ENCODE measurements around the gene GALK1.
"Not testable (repeated sequence)": the region's sequence is repeated elsewhere in the genome, so short reads cannot be mapped to it uniquely, and the experiment has no call there.

GALK1 gene

DNA sequence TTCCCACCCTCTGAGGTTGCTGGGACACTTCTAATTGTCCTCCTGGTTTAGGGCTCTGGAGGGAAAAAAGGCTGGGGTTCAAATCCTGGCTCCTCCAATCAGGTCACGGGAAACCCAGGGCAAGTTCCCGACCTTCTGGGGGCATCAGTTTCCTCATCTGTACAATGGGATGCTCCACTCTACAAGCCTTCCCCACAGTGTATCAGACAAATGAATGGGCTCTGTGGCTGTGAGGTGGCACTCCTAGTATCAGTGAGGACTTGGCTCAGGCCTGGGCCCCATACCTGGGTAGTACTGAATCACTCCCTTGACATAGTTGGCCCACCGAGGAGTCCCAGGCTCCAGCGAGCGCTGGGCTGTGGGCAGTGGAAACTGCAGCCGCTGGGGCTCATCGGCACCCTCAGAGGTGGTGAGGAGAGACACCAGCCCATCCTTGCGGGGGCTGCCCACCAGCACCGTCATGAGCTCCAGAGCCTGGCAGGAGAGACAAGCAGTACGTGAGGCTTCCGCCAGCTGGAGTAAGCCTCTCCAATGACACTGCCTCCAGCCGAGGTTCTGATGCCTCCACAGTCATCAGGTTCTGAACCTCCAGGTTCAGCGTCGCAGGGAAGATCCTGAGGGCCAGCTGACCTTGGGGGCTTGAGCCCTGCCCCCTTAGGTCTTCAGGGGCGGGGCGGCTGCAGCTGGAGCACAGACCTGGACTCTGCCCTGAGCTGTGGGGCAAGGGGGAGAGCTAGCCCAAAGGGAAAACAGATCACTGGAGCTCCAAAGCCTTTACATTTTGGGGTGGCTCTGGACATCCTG lies 1.2 kb downstream of the GALK1 start:
- DNase-seq, result no peak

DNA sequence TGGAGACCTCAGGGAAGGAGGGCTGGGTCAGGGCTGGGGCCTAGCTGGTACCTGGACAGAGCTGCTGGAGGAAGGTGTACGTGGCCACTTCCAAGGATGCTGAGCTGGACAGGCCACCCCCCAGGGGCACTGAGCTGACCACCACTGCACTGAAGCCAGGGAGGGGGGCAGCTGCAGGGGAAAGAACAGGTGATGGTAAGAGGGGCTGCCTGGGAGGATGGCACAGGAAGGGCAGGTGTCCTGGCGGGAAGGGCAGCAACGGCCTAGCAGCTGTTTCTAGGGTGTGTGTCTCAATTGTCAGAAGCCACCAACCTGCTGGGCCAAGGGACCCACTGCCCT lies 1.8 kb downstream of the GALK1 start:
- DNase-seq, result no peak

DNA sequence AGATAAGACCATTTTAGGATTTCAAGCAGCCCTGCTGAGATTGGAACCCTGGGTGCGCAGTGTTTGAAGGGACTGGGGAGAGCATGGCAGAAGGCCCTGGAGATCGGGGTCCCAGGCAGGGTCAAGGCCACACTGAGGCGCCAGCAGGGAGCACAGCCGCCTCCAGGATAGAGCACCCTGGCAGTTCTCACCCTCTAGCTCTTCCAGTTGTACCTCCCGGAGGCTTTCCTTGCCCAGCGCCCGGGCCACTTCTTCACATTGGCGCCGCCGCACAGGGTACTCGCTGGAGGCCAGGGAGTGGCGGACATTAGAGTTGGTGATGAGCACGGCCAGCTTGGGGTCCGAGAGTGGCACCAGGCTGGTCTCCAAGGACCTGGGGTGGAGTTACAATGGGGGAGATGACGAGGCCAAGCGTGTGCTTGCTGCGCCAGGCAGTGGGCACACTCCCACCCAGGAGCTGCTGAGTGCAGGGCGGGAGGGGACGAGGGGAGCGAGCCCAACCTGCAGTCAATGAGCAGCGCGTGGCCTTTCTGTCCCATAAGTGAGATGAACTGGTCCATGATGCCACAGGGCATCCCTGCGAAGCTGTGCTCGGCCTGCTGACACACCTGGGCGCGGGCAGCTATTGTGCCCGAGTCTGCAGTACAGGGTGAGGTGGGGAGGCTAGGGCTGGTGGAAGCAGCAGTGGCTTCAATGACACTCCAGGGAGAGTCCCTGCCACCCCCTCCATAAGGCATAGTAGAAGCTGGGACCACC lies 2.3 kb downstream of the GALK1 start:
- no peak for DNase-seq

DNA sequence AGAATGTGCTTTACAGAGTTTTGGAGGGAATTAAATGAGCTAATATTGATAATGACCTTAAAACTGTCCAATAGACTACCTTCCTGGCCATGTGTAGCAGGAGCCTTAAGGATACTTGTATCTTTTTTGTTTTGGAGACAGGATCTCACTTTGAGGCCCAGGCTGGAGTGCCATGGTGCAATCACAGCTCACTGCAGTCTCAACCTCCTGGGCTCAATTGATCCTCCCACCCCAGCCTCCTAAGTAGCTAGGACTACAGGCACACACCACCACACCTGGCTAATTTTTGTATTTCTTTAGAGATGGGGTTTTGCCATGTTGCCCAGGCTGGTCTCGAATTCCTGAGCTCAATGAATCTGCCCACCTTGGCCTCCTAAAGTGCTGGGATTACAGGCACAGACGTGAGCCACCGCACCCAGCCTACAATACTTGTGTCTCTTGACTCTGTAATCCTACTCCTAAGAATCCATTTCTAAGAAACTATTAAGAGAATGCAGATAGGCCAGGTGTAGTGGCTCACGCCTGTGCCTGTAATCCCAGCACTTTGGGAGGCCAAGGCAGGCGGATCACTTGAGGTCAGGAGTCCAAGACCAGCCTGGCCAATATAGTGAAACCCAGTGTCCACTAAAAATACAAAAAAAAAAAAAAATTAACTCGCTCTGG lies 4.9 kb downstream of the GALK1 start:
- DNase-seq, result not testable (repeated sequence)

DNA sequence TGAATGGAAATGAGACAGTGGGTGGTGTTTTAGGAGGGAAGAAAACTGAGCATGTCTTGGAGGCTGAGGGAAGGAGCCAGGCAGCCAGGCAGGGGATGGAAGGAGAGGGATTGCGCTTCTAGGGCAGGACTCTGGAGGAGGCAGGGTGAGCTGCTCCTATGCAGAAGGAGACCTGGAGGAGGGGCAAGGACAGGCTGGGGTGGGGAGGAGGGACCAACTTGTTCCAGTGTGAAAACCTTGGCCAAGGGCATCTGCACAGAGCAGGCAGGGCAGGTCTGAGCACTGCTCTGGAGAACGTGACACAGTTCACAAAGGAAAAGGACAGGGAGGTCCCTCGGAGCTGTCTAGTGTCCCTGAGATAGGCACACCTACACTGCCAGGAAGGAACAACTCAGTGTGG lies 5.5 kb downstream of the GALK1 start:
- DNase-seq, result no peak

DNA sequence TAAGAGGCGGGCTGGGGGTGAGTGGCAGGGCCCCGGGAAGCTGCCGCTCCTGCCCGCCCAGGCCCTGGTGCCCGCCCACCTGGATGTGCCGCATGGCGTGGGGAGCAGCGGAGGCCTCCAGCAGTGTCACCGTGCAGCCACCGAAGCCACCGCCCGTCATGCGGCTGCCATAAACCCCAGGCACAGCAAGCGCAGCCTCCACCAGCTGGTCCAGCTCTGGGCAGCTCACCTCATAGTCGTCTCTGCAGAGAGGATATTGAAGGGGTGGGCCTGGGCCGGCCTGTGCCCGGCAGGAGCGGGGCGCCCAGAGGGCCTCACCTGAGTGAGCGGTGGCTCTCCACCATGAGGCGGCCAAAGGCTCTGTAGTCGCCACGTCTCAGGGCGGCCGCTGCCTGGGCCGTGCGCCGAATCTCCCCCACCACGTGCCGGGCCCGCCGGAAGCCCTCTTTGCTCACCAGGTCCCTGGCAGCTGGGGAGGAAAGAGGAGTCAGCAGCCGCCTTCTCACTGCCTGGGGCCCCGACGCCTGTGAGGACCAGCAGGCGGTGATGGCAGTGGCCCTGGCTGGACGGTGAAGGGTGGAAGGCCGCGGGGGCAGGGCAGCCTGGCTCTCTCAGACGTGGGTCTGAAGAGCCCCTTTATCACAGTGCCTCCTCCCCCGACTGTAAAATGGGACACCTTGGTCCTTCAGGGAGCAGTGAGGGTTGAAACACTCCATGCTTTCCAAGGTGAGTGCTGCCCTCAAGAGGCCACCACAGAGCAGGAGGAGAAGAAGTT lies 6.7 kb downstream of the GALK1 start:
- no peak for DNase-seq

DNA sequence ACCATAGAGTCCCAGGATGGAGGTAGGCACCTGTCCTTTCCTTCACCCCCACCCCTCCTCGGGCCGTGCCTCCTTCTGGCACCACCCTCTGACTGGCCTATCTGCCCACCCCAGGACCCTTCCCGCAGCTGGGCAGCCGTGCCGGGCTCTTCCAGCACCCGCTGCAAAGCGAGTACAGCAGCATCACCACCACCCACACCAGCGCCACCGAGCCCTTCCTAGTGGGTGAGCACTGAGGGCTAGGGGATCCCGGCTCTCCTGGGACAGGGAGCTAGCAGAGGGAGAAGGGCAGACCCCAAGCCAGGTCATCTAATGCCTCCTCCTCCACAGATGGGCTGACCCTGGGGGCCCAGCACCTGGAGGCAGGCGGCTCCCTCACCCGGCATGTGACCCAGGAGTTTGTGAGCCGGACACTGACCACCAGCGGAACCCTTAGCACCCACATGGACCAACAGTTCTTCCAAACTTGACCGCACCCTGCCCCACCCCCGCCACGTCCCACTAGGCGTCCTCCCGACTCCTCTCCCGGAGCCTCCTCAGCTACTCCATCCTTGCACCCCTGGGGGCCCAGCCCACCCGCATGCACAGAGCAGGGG lies 7.8 kb downstream of the GALK1 start:
- no peak for DNase-seq

DNA sequence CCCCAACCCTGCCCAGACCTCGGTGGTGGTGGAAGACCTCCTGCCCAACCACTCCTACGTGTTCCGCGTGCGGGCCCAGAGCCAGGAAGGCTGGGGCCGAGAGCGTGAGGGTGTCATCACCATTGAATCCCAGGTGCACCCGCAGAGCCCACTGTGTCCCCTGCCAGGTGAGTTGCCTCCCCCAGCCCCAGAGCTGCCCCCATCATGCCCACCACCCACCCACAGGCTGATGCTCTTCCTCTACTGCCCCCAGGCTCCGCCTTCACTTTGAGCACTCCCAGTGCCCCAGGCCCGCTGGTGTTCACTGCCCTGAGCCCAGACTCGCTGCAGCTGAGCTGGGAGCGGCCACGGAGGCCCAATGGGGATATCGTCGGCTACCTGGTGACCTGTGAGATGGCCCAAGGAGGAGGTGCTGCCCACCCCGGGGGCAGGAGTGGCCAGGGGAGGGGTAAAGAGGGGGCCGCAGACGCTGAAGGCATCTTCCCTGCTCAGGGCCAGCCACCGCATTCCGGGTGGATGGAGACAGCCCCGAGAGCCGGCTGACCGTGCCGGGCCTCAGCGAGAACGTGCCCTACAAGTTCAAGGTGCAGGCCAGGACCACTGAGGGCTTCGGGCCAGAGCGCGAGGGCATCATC lies 8.4 kb downstream of the GALK1 start:
- no peak for DNase-seq

DNA sequence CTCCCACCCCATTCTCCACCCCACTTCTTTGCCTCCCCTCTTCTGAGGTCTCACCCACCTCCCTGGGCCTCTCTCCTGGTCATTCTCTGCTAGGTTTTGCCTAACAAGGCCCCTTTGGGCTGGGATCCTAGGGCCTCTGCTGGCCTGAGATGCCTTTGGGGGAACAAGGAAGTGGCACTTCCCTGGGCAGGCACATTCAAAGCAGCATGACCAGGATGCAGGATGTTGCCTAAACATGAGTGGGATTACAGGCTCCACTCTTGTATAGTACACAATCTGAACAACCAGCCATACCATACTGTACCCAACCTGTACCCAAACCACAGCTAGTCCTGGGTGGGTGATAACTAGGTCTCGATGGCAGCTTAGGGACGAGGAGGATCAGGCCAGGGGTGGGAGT lies 9.0 kb downstream of the GALK1 start:
- DNase-seq, result no peak

DNA sequence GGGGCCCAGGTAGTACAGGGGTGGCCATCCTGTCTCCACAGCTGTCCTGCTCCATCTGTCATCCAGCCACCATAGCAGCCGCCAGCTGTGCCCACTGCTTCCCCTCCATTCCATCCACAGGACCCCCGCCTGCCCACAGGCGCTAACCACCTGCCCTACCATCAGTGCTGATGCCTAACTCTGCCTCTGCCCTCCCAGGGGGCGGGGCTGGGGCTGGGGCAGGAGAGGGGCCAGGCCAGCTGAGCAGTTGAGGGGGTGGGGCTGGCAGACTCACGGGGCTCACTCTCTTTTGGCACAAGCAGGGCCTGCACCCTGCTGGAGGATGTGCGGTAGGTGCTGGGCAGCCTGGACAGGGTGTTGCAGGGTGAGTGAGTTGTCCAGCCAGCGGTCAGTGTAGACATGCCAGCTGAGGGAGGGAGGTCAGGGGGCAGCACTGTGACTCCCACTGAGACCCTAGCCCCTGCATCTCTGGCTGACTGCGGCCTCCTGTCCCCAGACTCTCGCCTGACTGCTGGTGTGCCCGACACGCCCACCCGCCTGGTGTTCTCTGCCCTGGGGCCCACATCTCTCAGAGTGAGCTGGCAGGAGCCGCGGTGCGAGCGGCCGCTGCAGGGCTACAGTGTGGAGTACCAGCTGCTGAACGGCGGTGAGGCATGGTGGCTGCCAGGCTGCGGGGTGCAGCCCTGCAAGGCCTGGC lies 9.6 kb downstream of the GALK1 start:
- no peak for DNase-seq

DNA sequence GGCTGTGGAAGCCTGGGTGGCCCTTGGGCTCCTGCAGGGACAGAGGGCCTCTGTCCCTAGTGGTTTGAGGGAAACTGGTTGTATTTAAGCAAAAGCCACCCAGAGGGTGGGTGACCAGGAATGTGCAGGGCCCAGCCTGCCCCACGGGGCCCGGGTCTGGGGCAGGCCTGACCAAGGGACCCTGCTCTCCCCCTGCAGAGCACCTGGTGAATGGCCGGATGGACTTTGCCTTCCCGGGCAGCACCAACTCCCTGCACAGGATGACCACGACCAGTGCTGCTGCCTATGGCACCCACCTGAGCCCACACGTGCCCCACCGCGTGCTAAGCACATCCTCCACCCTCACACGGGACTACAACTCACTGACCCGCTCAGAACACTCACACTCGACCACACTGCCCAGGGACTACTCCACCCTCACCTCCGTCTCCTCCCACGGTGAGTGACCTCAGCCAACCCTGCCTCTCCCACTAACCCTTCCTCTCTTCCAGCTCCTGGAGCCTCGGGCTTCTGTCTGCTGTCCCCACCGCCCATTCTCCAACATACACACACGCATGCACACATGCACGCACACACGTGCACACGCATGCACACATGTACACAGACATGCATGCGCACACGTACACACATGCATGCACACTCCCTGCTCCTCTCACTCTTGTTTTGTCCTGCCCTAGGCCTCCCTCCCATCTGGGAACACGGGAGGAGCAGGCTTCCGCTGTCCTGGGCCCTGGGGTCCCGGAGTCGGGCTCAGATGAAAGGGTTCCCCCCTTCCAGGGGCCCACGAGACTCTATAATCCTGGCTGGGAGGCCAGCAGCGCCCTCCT lies 10.4 kb downstream of the GALK1 start:
- DNase-seq, result no peak

DNA sequence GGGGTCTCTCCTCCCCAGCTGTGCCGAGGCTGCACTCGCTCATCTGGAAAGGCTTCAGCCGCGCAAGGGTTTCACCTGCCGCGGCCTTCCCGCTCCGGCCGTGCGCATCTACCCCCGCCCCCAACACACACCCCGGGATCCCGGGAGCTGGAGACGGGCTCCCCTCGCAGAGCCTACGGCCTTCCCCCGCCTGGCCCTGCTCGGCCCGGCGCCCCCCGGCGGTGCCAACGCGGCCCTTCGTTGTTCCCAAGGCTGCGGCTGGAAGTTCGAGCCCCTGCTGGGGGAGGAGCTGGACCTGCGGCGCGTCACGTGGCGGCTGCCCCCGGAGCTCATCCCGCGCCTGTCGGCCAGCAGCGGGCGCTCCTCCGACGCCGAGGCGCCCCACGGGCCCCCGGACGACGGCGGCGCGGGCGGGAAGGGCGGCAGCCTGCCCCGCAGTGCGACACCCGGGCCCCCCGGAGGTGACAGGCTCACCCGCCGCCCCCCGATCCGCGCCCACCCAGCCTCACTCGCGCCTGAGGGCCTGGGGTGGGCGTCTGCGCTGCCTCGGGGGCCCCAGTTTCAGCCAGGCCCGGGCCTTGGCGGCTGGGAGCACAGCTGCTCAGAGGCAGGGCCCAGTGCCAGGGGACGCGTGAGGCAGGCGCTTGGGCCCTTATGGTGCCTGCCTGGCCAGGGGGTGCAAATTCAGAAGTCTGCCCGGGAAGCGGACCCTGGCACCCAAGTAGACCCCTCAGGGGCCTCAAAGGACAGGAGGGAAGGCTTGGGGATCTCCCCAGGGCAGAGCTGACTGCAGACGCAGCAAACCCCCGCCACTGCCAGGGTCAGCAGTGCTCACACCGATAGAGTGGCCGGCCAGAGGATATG lies 11.2 kb downstream of the GALK1 start:
- peak; percentile 81 for DNase-seq

DNA sequence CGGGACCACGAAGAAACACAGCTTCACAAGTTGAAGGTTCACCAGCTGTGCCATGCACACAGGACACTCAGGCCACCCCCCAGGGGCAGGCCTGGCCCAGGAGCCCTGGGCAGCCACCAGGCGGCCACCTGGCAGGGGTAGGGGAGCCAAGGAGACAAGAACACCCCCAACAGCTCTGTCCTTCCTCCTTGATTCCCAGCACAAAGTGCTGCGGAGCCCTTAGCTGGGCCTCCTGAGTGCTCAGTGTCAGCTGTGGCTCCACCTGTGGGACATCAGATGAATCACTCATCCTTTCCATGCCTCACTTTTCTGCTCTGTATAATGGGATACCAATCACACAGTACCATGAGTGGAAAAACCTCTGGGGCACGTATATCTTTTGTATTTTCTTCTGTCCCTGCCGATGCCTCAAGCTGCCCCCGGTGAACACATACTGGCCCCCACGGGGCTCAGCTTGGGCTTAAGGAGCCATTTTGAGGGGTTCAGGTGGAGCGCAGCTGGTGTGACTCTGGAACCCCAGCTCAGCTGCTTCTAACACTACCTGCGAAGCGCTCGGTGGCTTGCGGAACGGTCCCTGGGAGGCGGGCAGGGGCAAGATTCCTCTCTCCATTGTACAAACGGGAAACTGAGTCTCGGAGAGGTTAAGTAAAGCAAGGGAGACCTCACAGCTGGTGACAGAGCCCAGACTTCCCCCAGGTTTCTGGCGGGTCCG lies 12.0 kb downstream of the GALK1 start:
- DNase-seq, result no peak

DNA sequence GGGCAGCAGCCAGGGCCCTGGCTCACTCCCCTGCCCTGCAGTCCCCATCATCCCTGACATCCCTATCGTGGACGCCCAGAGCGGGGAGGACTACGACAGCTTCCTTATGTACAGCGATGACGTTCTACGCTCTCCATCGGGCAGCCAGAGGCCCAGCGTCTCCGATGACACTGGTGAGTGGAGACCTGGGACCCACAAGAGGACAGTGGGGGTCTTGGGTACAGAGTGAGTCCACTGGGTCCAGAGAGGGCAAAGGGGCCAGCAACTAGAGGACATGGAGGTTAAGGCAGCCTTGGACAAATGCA lies 12.6 kb downstream of the GALK1 start:
- no peak for DNase-seq

DNA sequence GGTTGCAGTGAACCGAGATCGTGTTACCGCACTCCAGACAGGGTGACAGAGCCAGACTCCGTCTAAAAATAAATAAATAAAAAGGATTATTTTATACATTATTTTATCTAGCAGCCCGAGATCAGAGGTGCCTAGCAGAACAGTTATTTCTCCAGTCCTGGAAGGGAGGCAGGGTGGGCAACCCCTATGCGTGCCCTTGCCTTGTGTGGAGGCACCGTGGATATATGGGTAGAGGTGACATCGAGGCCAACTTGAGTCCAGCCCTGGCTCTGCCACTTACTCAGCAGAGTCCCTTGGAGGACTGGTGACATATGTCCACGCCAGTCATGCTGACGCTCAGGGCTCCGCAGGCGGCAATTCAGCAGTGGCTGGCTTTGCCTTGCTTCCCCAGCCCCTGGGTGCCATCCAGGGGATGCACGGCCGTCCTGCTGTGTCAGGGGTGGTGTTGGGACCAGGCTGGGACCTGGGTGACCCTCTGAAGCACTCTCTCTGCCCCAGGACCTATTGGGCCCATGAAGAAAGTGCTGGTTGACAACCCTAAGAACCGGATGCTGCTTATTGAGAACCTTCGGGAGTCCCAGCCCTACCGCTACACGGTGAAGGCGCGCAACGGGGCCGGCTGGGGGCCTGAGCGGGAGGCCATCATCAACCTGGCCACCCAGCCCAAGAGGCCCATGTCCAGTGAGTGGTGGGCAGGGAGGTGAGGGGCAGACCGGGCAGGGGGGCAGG lies 13.2 kb downstream of the GALK1 start:
- DNase-seq, result no peak

DNA sequence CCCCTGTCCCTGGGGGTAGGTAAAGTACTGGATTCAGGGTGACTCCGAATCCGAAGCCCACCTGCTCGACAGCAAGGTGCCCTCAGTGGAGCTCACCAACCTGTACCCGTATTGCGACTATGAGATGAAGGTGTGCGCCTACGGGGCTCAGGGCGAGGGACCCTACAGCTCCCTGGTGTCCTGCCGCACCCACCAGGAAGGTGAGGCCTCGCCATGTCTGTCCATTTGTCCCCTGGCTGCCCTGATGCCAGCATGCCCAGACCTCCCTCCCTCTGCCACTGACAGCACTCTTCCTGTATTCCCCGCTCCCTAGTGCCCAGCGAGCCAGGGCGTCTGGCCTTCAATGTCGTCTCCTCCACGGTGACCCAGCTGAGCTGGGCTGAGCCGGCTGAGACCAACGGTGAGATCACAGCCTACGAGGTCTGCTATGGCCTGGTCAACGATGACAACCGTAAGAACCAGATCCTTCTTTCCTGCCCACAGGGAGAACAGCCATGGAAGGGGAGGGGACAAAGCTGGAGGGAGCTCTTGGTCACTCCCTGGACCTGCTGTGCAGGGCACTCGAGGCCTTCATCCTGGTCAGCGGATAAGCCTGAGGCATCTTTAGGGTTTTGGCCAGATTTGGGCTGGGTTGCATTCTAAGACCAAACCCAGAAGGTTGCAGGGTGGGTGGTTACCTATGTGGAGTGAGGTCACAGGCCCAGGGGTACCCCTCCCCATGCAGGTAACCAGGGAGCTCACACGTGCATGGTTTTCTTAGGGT lies 14.2 kb downstream of the GALK1 start:
- DNase-seq, result no peak

DNA sequence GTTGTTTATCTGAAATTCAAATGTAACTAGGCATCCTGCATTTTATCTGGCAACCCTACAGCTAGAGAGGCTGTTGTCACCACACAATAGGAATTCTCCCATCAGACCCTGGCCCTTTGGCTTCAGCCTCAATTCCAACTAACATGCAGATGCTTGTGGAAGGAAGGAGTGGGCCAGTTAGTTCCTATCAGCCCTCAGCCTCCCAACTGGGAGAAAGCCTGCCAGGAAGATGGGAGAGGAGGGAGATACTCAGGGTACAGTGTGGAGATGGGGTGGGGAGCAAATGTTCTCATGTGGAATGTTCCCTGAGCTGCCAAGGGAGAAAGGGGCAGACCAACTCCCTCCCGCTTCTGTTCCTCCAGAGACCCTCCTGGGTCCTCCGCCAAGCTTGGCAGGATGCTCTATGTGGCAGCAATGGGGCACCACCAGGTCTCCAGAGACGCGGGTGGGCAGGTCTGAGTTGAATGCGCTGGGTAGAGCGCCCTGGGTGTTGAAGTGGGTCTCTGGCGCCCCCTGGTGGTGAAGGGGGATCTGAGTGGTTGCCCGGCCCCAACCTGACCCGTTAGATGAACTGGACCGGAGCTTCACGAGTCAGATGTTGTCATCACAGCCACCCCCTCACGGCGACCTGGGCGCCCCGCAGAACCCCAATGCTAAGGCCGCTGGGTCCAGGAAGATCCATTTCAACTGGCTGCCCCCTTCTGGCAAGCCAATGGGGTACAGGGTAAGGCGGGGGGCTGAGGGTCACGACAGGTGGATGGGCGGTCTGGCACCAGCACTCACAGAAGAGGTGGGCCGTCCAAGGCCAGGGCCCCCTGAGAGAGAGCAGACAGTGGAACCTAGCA lies 15.2 kb downstream of the GALK1 start:
- peak; percentile 87 for DNase-seq
